K562 (cell line): ENCODE data around the gene KIF17. TPM values are rescaled to one million over a fixed set of nuclear protein-coding genes. Genes with fewer than 3 reads are reported as not detected.

Source experiments
- ATAC-seq: fragments of 200-7000 bp; cut with Tn5 transposase; 3 replicates; pipeline ENCODE4 v1.9.1; 2020; ENCODE audit warnings: moderate library complexity
- BruUV-seq: library from RNA; stranded (reverse); fragments of 400-500 nt; replicated peaks from 2 replicates; lab custom pipeline; 2021; lab: Mats Ljungman, UMichigan
- CTCF ChIA-PET: fragments of 300-600 bp; formaldehyde crosslinking; extraction: SDS; loops from one replicate; lab custom pipeline; 2021; ENCODE audit warnings: low intra/inter-chr PET ratio; lab: Yijun Ruan, JAX
- POLR2A ChIA-PET: fragments of 300-600, 350-650 bp; sonication (Branson Sonifier 250); formaldehyde crosslinking; extraction: SDS; loops from one replicate; lab custom pipeline; 2021; ENCODE audit warnings: antibody characterized with exemption, inconsistent platforms; lab: Yijun Ruan, JAX
- DNase-seq, 4 experiments: peaks; one replicate each; pipeline versions ENCODE4 v3.0.0 to v3.0.0-alpha.2; 2011 to 2018; ENCODE audit warnings: low spot score in 3 of 4, mixed read lengths in 3 of 4; ENCODE audit errors: extremely low read depth in 1 of 4
- FAIRE-seq: peaks from 2 replicates; lab custom pipeline; 2011; peaks lifted over from hg19 to GRCh38; lab: Jason Lieb, UNC
- H2AFZ ChIP-seq: 2 replicates; pipeline ENCODE4 v1.6.0; 2011; ENCODE audit warnings: low read depth, low read length, control low read depth, inconsistent platforms
- H3K27ac ChIP-seq: fragments of 200-600 bp; 3 replicates; pipeline ENCODE4 v1.8.0; 2011; ENCODE audit warnings: low read depth, mild to moderate bottlenecking, control low read depth, inconsistent platforms, low read length, moderate library complexity, mixed read lengths; ENCODE audit errors: extremely low read depth
- H3K27me3 ChIP-seq, 2 experiments: fragments of 300-600 bp in 1 of 2; 2 replicates in 1 of 2; 3 replicates in 1 of 2; pipeline versions ENCODE4 v1.6.0 to v1.8.0; 2011; ENCODE audit warnings: inconsistent platforms in 2 of 2, low read length in 2 of 2, mild to moderate bottlenecking in 1 of 2, mixed read lengths in 1 of 2, moderate library complexity in 1 of 2; ENCODE audit not compliant: control insufficient read depth in 2 of 2, insufficient read depth in 2 of 2
- H3K36me3 ChIP-seq: fragments of 300-600 bp; 3 replicates; pipeline ENCODE4 v1.8.0; 2011; ENCODE audit warnings: mild to moderate bottlenecking, low read length, inconsistent platforms; ENCODE audit not compliant: control insufficient read depth, insufficient read depth
- H3K4me1 ChIP-seq, 2 experiments: fragments of 200-600 bp in 1 of 2; replicated peaks in 1 of 2; 2 replicates in 1 of 2; 3 replicates in 1 of 2; pipeline versions ENCODE4 v1.5.1 to v1.8.0; 2011; ENCODE audit warnings: inconsistent platforms in 2 of 2, low read length in 2 of 2, mild to moderate bottlenecking in 1 of 2, mixed read lengths in 1 of 2, moderate library complexity in 1 of 2; ENCODE audit not compliant: control insufficient read depth in 2 of 2, insufficient read depth in 2 of 2
- H3K4me2 ChIP-seq: 2 replicates; pipeline ENCODE4 v1.6.1; 2011; ENCODE audit warnings: low read length, control low read depth, inconsistent platforms, mixed read lengths; ENCODE audit not compliant: insufficient read depth
- H3K4me3 ChIP-seq: fragments of 200-600 bp; sonication (generic), shearing (Covaris generic); 2 replicates; pipeline ENCODE4 v1.5.1; 2016; ENCODE audit warnings: control low read depth, inconsistent platforms
- H3K79me2 ChIP-seq: fragments of 200-600 bp; 3 replicates; pipeline ENCODE4 v1.8.0; 2011; ENCODE audit warnings: low read length, inconsistent platforms; ENCODE audit not compliant: control insufficient read depth, insufficient read depth
- H3K9ac ChIP-seq, 2 experiments: 2 replicates each; pipeline versions ENCODE4 v1.6.0 to v1.6.1; 2011; ENCODE audit warnings: low read depth in 2 of 2, low read length in 2 of 2, control low read depth in 1 of 2, inconsistent platforms in 1 of 2, mild to moderate bottlenecking in 1 of 2, mixed read lengths in 1 of 2; ENCODE audit not compliant: insufficient read depth in 1 of 2
- H3K9me1 ChIP-seq: one replicate; pipeline ENCODE4 v1.6.0; 2011; ENCODE audit warnings: inconsistent platforms, mild to moderate bottlenecking, low read length, moderate library complexity; ENCODE audit not compliant: control insufficient read depth, insufficient read depth
- H3K9me3 ChIP-seq: replicated peaks from 2 replicates; pipeline ENCODE4 v1.5.1; 2011; ENCODE audit warnings: low read depth, low read length, inconsistent platforms; ENCODE audit not compliant: control insufficient read depth, insufficient read depth
- H4K20me1 ChIP-seq: replicated peaks from 2 replicates; pipeline ENCODE4 v1.6.1; 2011; ENCODE audit warnings: low read length, inconsistent platforms, mixed read lengths; ENCODE audit not compliant: control insufficient read depth, insufficient read depth
- CBX3 ChIP-seq, 2 experiments: IDR thresholded peaks; 1 replicate in 1 of 2; 2 replicates in 1 of 2; pipeline ENCODE4 v1.6.1; 2012; ENCODE audit warnings: inconsistent platforms in 2 of 2, low read length in 2 of 2, borderline replicate concordance in 1 of 2, control low read depth in 1 of 2
- CEBPZ ChIP-seq: fragments of 150-350 bp; IDR thresholded peaks from 2 replicates; pipeline ENCODE4 v1.6.1; 2014; ENCODE audit warnings: low read depth, mild to moderate bottlenecking, low read length, borderline replicate concordance
- CHCHD3 ChIP-seq: fragments of 250-450 bp; sonication (Bioruptor Pico); IDR thresholded peaks from 2 replicates; pipeline ENCODE4 v2.1.2; 2022; ENCODE audit warnings: mild to moderate bottlenecking
- COPS2 ChIP-seq: fragments of 450-650 bp; conservative IDR thresholded peaks from 2 replicates; pipeline ENCODE4 v1.6.1; 2016; ENCODE audit warnings: mild to moderate bottlenecking, moderate library complexity
- HNRNPUL1 ChIP-seq: fragments of 200-400 bp; formaldehyde crosslinking; IDR thresholded peaks from 2 replicates; pipeline ENCODE4 v1.6.1; 2017; ENCODE audit warnings: low read length
- PHF8 ChIP-seq: fragments of 200-600 bp; sonication (generic); IDR thresholded peaks from 2 replicates; pipeline ENCODE4 v1.6.1; 2012; ENCODE audit warnings: mixed run types, mild to moderate bottlenecking, inconsistent platforms, low read length, moderate library complexity, borderline replicate concordance
- ZBTB12 ChIP-seq: fragments of 250-450 bp; sonication (Bioruptor Pico); IDR thresholded peaks from 2 replicates; pipeline ENCODE4 v1.4.0; 2020
- ZNF57 ChIP-seq: fragments of 450-650 bp; formaldehyde crosslinking; IDR thresholded peaks from 2 replicates; pipeline ENCODE4 v1.4.0; 2020; ENCODE audit warnings: mild to moderate bottlenecking, moderate library complexity
- WGBS: fragments of 100-300 bp; shearing (Covaris generic); methylation state at CpG from one replicate; pipeline ENCODE4 v1.1.6; 2016; ENCODE audit warnings: low coverage, mixed read lengths; ENCODE audit not compliant: insufficient coverage; ENCODE audit errors: missing lambda C conversion rate; 5-methylcytosine and 5-hydroxymethylcytosine counted together
- in situ Hi-C: fragments of 300-500 bp; cut with MboI; formaldehyde crosslinking; loops from 4 replicates; pipeline ENCODE4 v1.15.0; 2018; ENCODE audit warnings: inconsistent platforms, mixed read lengths
- intact Hi-C: fragments of 100-400 bp; cut with micrococcal nuclease; formaldehyde crosslinking; loops from 2 replicates; pipeline ENCODE4 v1.14.2; 2022
- polyA plus RNA-seq, 8 experiments: library from polyadenylated mRNA; depleted of rRNA in 4 of 8; stranded (reverse) in 5 of 8; unstranded in 3 of 8; fragments of >200 nt; fragmentation: Nextera tagmentation in 2 of 8; fragmentation: Illumina TruSeq in 1 of 8; extraction: Ambion mirVana in 2 of 8; extraction: Trizol in 1 of 8; gene quantifications; 2 replicates each; pipeline versions ENCODE4 v1.2.1 to v1.2.3, GENCODE V29; 2011 to 2014; ENCODE audit warnings: inconsistent platforms in 1 of 8, missing spikeins in 1 of 8
- total RNA-seq, 7 experiments: library from RNA; depleted of rRNA in 6 of 7; stranded (reverse); fragments of >200 nt in 6 of 7; fragmentation: Illumina TruSeq in 2 of 7; extraction: Trizol in 2 of 7; gene quantifications; 2 replicates each; pipeline versions ENCODE4 v1.2.1 to v1.2.3, GENCODE V29; 2011 to 2021; ENCODE audit warnings: low replicate concordance in 1 of 7

Gene KIF17
- total and polyA plus RNA-seq, 9 of the 15 experiments (the other 6 are each of a cell fraction or from before 2014, with no cell fraction given) = 0.04 to 0.47 (median 0.18) TPM; not detected in 5

GRCh38 chr1:20732071-20732587 lies 14.3 kb upstream of the KIF17 start (continued):
- TF ChIP-seq COPS2 = no peak

GRCh38 chr1:20731057-20731991 lies 13.5 kb upstream of the KIF17 start:
- CTCF ChIA-PET = no interaction called here
- Histone ChIP-seq H3K4me3 (no peak overlapping the region), H3K9me3 (no peaks in the 10 kb centered on the region; the same call in 1 of the 2 replicates), H3K79me2 (no peaks in the 10 kb centered on the region), H3K27ac (no peak overlapping the region), H3K9ac (no peak overlapping the region; a peak in 1 of 4 replicates), H3K36me3 (no peaks in the 10 kb centered on the region; the same call in 2 of the 3 replicates), H3K27me3 (peaks cover 0 to 37% of the 10 kb centered on the region in 2 experiments; a peak in 3 of 5 replicates), H2AFZ (no peak overlapping the region), H3K4me2 (no peak overlapping the region), H4K20me1 (peaks cover 3% of the 10 kb centered on the region; the same call in 1 of the 2 replicates), H3K4me1 (peaks cover 12 to 47% of the 10 kb centered on the region in 2 experiments), H3K9me1 (peaks cover 8% of the 10 kb centered on the region)
- intact Hi-C loops = no loop called here
- no peak for ATAC-seq
- DNase-seq = no peak
- in situ Hi-C loops = no loop called here
- no TSS peak for BruUV-seq
- POLR2A ChIA-PET = interaction anchor here (0.5 to 0.7 kb wide), 3 partner anchors 13 to 255 kb away, joined by 3 read pairs; partner anchors contain the start of gene KIF17
- 44% methylated on average over 28 of the region's 62 CpGs for WGBS
- FAIRE-seq = no peak
- TF ChIP-seq ZNF57 (CRISPR knock-in tag) (no peak), CEBPZ (no peak), HNRNPUL1 (no peak), PHF8 (no peak), CBX3 (IDR thresholded peaks at IDR 0.05; ENCODE audit: borderline replicate concordance in 1 of 2, low read length in 2 of 2) (no peak), ZBTB12 (no peak), CHCHD3 (CRISPR knock-in tag) (no peak)
